HCT116 (cell line): ENCODE results near the gene PRB2.
A peak's percentile ranks its signal among the peaks of the same experiment; 100 is the strongest.

Source experiments
- CEBPB ChIP-seq: IDR thresholded peaks from 2 replicates; pipeline ENCODE4 v1.6.1; 2012; ENCODE audit warnings: low read depth
- CTCF ChIP-seq, 3 experiments: fragments of 200-600 bp in 1 of 3; sonication (generic) in 1 of 3; IDR thresholded peaks in 2 of 3; conservative IDR thresholded peaks in 1 of 3; 2 replicates each; pipeline ENCODE4 v1.5.1; 2012 to 2017; ENCODE audit warnings: low read depth in 2 of 3, low read length in 2 of 3, antibody characterized with exemption in 1 of 3, borderline replicate concordance in 1 of 3, control low read depth in 1 of 3, mild to moderate bottlenecking in 1 of 3, mixed read lengths in 1 of 3, mixed run types in 1 of 3, moderate library complexity in 1 of 3; ENCODE audit not compliant: insufficient read depth in 1 of 3
- EGR1 ChIP-seq: IDR thresholded peaks from 2 replicates; pipeline ENCODE4 v1.6.1; 2012; ENCODE audit warnings: low read depth
- POLR2A ChIP-seq: IDR thresholded peaks from 2 replicates; pipeline ENCODE4 v1.7.0; 2011; ENCODE audit warnings: borderline replicate concordance; ENCODE audit not compliant: insufficient read depth, insufficient read length; ENCODE audit errors: extremely low read depth
- RAD21 ChIP-seq: IDR thresholded peaks from 2 replicates; pipeline ENCODE4 v1.6.1; 2012; ENCODE audit warnings: low read depth, mild to moderate bottlenecking
- TF ChIP-seq, protein P1 (sequence below): IDR thresholded peaks from 2 replicates; pipeline ENCODE4 v1.6.1; 2012

- peak in 2 of 3 experiments; percentile 42 to 55; a peak in 4 of 6 replicates for TF ChIP-seq CTCF (IDR thresholded peaks at IDR 0.05 in 2 of 3, conservative IDR thresholded peaks at IDR 0.05 in 1 of 3; ENCODE audit: borderline replicate concordance in 1 of 3, insufficient read depth in 1 of 3, low read depth in 2 of 3, low read length in 2 of 3)
- TF ChIP-seq, protein P1, sequence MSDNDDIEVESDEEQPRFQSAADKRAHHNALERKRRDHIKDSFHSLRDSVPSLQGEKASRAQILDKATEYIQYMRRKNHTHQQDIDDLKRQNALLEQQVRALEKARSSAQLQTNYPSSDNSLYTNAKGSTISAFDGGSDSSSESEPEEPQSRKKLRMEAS: no peak
- TF ChIP-seq EGR1: no peak
- no peak for TF ChIP-seq CEBPB
- TF ChIP-seq POLR2A: no peak
- no peak for TF ChIP-seq RAD21
These were observed 47.6 kb downstream of the PRB2 start for GRCh38 chr12:11347810-11348209.
